ENCODE measurements around the gene STYK1.

STYK1 gene

GRCh38 chr12:10697156-10697555 is 23.3 kb upstream of the STYK1 start:
- no peaks in the 10 kb centered on the region for H3K9me3 ChIP-seq (ENCODE audit: insufficient read depth, low read depth, low read length)
- no peaks in the 10 kb centered on the region for H3F3A ChIP-seq (ENCODE audit: low read depth)
- no peaks in the 10 kb centered on the region for H3K27me3 ChIP-seq (ENCODE audit: insufficient read depth, low read length, poor library complexity, severe bottlenecking)
- H3K9ac ChIP-seq (ENCODE audit: low read depth, low read length, poor library complexity, severe bottlenecking), result no peak overlapping the region
- no peaks in the 10 kb centered on the region for H3K4me1 ChIP-seq (ENCODE audit: insufficient read depth, low read length, poor library complexity, severe bottlenecking)
- H2AFZ ChIP-seq (ENCODE audit: low read length), result no peak overlapping the region
- H3K79me2 ChIP-seq (ENCODE audit: insufficient read depth, low read length), result no peaks in the 10 kb centered on the region
- peaks cover 45% of the 10 kb centered on the region; the same call in 1 of the 2 replicates for H3K36me3 ChIP-seq (ENCODE audit: insufficient read depth, low read length)
- no peak for TF ChIP-seq EZH2phosphoT487 (IDR thresholded peaks at IDR 0.05; ENCODE audit: borderline replicate concordance)
- TF ChIP-seq, protein P1, sequence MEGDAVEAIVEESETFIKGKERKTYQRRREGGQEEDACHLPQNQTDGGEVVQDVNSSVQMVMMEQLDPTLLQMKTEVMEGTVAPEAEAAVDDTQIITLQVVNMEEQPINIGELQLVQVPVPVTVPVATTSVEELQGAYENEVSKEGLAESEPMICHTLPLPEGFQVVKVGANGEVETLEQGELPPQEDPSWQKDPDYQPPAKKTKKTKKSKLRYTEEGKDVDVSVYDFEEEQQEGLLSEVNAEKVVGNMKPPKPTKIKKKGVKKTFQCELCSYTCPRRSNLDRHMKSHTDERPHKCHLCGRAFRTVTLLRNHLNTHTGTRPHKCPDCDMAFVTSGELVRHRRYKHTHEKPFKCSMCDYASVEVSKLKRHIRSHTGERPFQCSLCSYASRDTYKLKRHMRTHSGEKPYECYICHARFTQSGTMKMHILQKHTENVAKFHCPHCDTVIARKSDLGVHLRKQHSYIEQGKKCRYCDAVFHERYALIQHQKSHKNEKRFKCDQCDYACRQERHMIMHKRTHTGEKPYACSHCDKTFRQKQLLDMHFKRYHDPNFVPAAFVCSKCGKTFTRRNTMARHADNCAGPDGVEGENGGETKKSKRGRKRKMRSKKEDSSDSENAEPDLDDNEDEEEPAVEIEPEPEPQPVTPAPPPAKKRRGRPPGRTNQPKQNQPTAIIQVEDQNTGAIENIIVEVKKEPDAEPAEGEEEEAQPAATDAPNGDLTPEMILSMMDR (conservative IDR thresholded peaks at IDR 0.05; ENCODE audit: low read length), result no peak
- H3K4me3 ChIP-seq (ENCODE audit: low read length, poor library complexity, severe bottlenecking), result no peak overlapping the region
- no peaks in the 10 kb centered on the region for H3K9me2 ChIP-seq (replicated peaks; ENCODE audit: low read depth, low read length)
- no peaks in the 10 kb centered on the region for H4K20me1 ChIP-seq (ENCODE audit: insufficient read depth, low read length, poor library complexity, severe bottlenecking)
- H3K4me2 ChIP-seq (ENCODE audit: low read depth, low read length, poor library complexity, severe bottlenecking), result no peak overlapping the region

- no peaks in the 10 kb centered on the region for H3K79me2 ChIP-seq (ENCODE audit: insufficient read depth, low read length)
- H3K9ac ChIP-seq (ENCODE audit: low read depth, low read length, poor library complexity, severe bottlenecking), result no peak overlapping the region
- H4K20me1 ChIP-seq (ENCODE audit: insufficient read depth, low read length, poor library complexity, severe bottlenecking), result no peaks in the 10 kb centered on the region
- H3K9me3 ChIP-seq (ENCODE audit: insufficient read depth, low read depth, low read length), result no peaks in the 10 kb centered on the region
- no peaks in the 10 kb centered on the region for H3F3A ChIP-seq (ENCODE audit: low read depth)
- no peaks in the 10 kb centered on the region for H3K27me3 ChIP-seq (ENCODE audit: insufficient read depth, low read length, poor library complexity, severe bottlenecking)
- no peak overlapping the region for H3K4me3 ChIP-seq (ENCODE audit: low read length, poor library complexity, severe bottlenecking)
- H3K4me1 ChIP-seq (ENCODE audit: insufficient read depth, low read length, poor library complexity, severe bottlenecking), result no peaks in the 10 kb centered on the region
- H3K36me3 ChIP-seq (ENCODE audit: insufficient read depth, low read length), result no peaks in the 10 kb centered on the region
- no peaks in the 10 kb centered on the region for H3K9me2 ChIP-seq (replicated peaks; ENCODE audit: low read depth, low read length)
- H2AFZ ChIP-seq (ENCODE audit: low read length), result no peak overlapping the region
- no peak overlapping the region for H3K4me2 ChIP-seq (ENCODE audit: low read depth, low read length, poor library complexity, severe bottlenecking)
- TF ChIP-seq EZH2phosphoT487 (IDR thresholded peaks at IDR 0.05; ENCODE audit: borderline replicate concordance), result no peak
- TF ChIP-seq, protein P1 (conservative IDR thresholded peaks at IDR 0.05; ENCODE audit: low read length), result no peak
These were observed 17.1 kb upstream of the STYK1 start for GRCh38 chr12:10690906-10691305.

DNA sequence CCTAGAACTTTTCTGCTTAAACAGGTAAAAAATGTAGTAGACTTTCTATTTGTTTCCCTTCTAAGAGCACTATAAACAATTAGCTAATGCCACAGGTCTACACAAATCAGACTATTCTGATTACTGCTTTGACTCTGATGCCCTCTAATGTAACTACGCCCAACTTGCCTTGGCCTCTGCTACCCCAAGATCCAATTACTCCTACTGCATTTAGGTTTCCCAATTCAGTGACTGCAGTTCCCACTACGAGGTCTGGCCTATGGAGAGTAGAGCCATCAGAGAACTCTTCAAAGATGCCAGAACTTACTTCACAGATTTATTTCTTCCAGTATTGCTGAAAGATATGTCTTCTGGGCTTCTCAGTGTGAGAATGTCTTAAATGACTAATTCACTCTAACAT is 15.3 kb upstream of the STYK1 start:
- no peaks in the 10 kb centered on the region for H3K4me1 ChIP-seq (ENCODE audit: insufficient read depth, low read length, poor library complexity, severe bottlenecking)
- no peaks in the 10 kb centered on the region for H3K36me3 ChIP-seq (ENCODE audit: insufficient read depth, low read length)

More for the DNA sequence above, 15.3 kb upstream of the STYK1 start:
- H4K20me1 ChIP-seq (ENCODE audit: insufficient read depth, low read length, poor library complexity, severe bottlenecking), result no peaks in the 10 kb centered on the region
- no peak overlapping the region for H3K4me2 ChIP-seq (ENCODE audit: low read depth, low read length, poor library complexity, severe bottlenecking)
- no peaks in the 10 kb centered on the region for H3K79me2 ChIP-seq (ENCODE audit: insufficient read depth, low read length)
- H2AFZ ChIP-seq (ENCODE audit: low read length), result no peak overlapping the region
- no peaks in the 10 kb centered on the region for H3K9me2 ChIP-seq (replicated peaks; ENCODE audit: low read depth, low read length)
- no peaks in the 10 kb centered on the region for H3K27me3 ChIP-seq (ENCODE audit: insufficient read depth, low read length, poor library complexity, severe bottlenecking)
- no peak overlapping the region for H3K9ac ChIP-seq (ENCODE audit: low read depth, low read length, poor library complexity, severe bottlenecking)
- no peaks in the 10 kb centered on the region for H3F3A ChIP-seq (ENCODE audit: low read depth)
- TF ChIP-seq, protein P1 (conservative IDR thresholded peaks at IDR 0.05; ENCODE audit: low read length), result no peak
- no peak for TF ChIP-seq EZH2phosphoT487 (IDR thresholded peaks at IDR 0.05; ENCODE audit: borderline replicate concordance)
- H3K4me3 ChIP-seq (ENCODE audit: low read length, poor library complexity, severe bottlenecking), result no peak overlapping the region
- H3K9me3 ChIP-seq (ENCODE audit: insufficient read depth, low read depth, low read length), result no peaks in the 10 kb centered on the region

All from Loucy (cell line).